HepG2 (cell line): ENCODE measurements around the gene C2orf15. TPM values are rescaled to one million over a fixed set of nuclear protein-coding genes. Genes with fewer than 3 reads are reported as not detected.

Experiments
- polyA plus RNA-seq, 8 experiments: library from polyadenylated mRNA; depleted of rRNA in 3 of 8; stranded (reverse) in 7 of 8; unstranded in 1 of 8; fragments of >200 nt; fragmentation: Illumina TruSeq in 4 of 8; extraction: Trizol in 4 of 8; gene quantifications; 2 replicates each; pipeline versions ENCODE4 v1.2.1 to v1.2.3, GENCODE V29; 2011 to 2016; ENCODE audit warnings: low read depth in 4 of 8, missing spikeins in 1 of 8, mixed read lengths in 1 of 8; ENCODE audit not compliant: insufficient read depth in 1 of 8
- small RNA-seq, 3 experiments: library from RNA; depleted of rRNA; stranded (forward); fragments of <200 nt; gene quantifications; one replicate each; pipeline ENCODE3, GENCODE V24; 2012; ENCODE audit warnings: low read depth in 2 of 3, low replicate concordance in 1 of 3; ENCODE audit not compliant: insufficient read length in 3 of 3, insufficient read depth in 2 of 3
- total RNA-seq, 5 experiments: library from RNA; depleted of rRNA; stranded (reverse); fragments of >200 nt; fragmentation: Illumina TruSeq; extraction: Trizol; gene quantifications; 2 replicates each; pipeline ENCODE4 v1.2.3, GENCODE V29; 2016; ENCODE audit warnings: low read depth in 1 of 5

C2orf15 gene
- total and polyA plus RNA-seq, 2 of the 13 experiments (the other 11 are each of a cell fraction or from before 2014, with no cell fraction given), result 5.5 to 8.3 TPM

Small RNAs within 50 kb of the gene (small RNA-seq; reads per million reads assigned to genes)
- 0 reads per million in 3 experiments for gene AC092587.1

Other genes with a start within 250 kb of the C2orf15 start
- 0.15 TPM in 1 of 2 replicates, not detected in the other for gene CRACDL, start 205.5 kb upstream of the C2orf15 start, total RNA-seq (2016; rRNA removed; fragmentation: Illumina TruSeq; extraction: Trizol)
- gene CRACDL, start 205.5 kb upstream of the C2orf15 start, polyA plus RNA-seq (2011; rRNA removed), result 0.14 and 0.26 TPM in 2 replicates
- gene TSGA10, start 13.2 kb downstream of the C2orf15 start, total RNA-seq (2016; rRNA removed; fragmentation: Illumina TruSeq; extraction: Trizol), result 13.1 and 15.0 TPM in 2 replicates
- 3.8 and 4.7 TPM in 2 replicates for gene TSGA10, start 13.2 kb downstream of the C2orf15 start, polyA plus RNA-seq (2011; rRNA removed)
- gene LIPT1, start 13.3 kb downstream of the C2orf15 start, total RNA-seq (2016; rRNA removed; fragmentation: Illumina TruSeq; extraction: Trizol), result 8.0 and 8.3 TPM in 2 replicates
- 7.9 and 9.6 TPM in 2 replicates for gene LIPT1, start 13.3 kb downstream of the C2orf15 start, polyA plus RNA-seq (2011; rRNA removed)
- 43.7 and 48.7 TPM in 2 replicates for gene MITD1, start 39.4 kb downstream of the C2orf15 start, total RNA-seq (2016; rRNA removed; fragmentation: Illumina TruSeq; extraction: Trizol)
- gene MITD1, start 39.4 kb downstream of the C2orf15 start, polyA plus RNA-seq (2011; rRNA removed), result 14.2 and 17.8 TPM in 2 replicates
- gene MRPL30, start 39.5 kb downstream of the C2orf15 start, total RNA-seq (2016; rRNA removed; fragmentation: Illumina TruSeq; extraction: Trizol), result 75.3 and 118 TPM in 2 replicates
- gene MRPL30, start 39.5 kb downstream of the C2orf15 start, polyA plus RNA-seq (2011; rRNA removed), result 25.6 and 30.2 TPM in 2 replicates
- 0.15 TPM in 1 of 2 replicates, not detected in the other for gene LYG2, start 114.0 kb downstream of the C2orf15 start, total RNA-seq (2016; rRNA removed; fragmentation: Illumina TruSeq; extraction: Trizol)
- 0.18 and 0.42 TPM in 2 replicates for gene LYG2, start 114.0 kb downstream of the C2orf15 start, polyA plus RNA-seq (2011; rRNA removed)
- 0.49 and 1.00 TPM in 2 replicates for gene LYG1, start 159.5 kb downstream of the C2orf15 start, total RNA-seq (2016; rRNA removed; fragmentation: Illumina TruSeq; extraction: Trizol)
- gene LYG1, start 159.5 kb downstream of the C2orf15 start, polyA plus RNA-seq (2011; rRNA removed), result 2.9 and 3.4 TPM in 2 replicates
- 94.6 and 149 TPM in 2 replicates for gene TXNDC9, start 194.6 kb downstream of the C2orf15 start, total RNA-seq (2016; rRNA removed; fragmentation: Illumina TruSeq; extraction: Trizol)
- 25.9 and 35.2 TPM in 2 replicates for gene TXNDC9, start 194.6 kb downstream of the C2orf15 start, polyA plus RNA-seq (2011; rRNA removed)
- 32.1 and 66.4 TPM in 2 replicates for gene EIF5B, start 195.7 kb downstream of the C2orf15 start, total RNA-seq (2016; rRNA removed; fragmentation: Illumina TruSeq; extraction: Trizol)
- gene EIF5B, start 195.7 kb downstream of the C2orf15 start, polyA plus RNA-seq (2011; rRNA removed), result 8.8 and 10.3 TPM in 2 replicates